Activated T-cell treated with anti-CD3 and anti-CD28 coated beads, Interleukin-2, amount 50 U/mL, for 48 hours (primary cell): Measurements from ENCODE around the gene LMBR1L.

ENCODE experiments used
- DNase-seq, 2 experiments: peaks; one replicate each; pipeline ENCODE4 v3.0.0-alpha.2; 2020

LMBR1L gene

DNA sequence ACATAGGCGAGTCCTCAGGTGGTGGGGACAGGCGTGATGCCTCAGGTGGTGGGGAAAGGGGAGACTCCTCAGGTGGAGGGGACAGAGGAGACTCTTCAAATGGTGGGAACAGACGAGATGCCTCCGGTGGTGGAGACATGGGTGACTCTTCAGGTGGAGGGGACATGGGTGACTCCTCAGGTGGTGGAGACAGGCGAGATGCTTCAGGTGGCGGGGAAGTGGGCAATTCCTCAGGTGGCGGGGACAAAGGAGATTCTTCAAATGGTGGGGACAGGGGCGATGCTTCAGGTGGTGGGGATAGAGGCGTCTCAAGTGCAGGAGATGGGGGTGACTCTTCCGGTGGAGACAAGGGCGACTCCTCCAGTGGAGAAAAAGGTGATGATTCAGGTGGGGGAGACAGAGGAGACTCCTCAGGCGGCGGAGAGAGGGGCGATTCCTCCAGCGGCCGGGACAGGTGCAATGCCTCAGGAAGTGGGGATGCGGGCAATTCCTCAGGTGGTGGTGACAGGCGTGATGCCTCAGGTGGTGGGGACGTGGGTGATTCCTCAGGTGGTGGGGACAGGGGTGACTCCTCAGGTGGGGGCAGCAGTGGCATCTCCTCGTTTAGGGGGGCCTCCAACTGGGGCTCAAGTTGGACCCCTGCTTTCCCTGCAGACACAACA, 58.7 kb downstream of the LMBR1L start:
- no peak for DNase-seq

DNA sequence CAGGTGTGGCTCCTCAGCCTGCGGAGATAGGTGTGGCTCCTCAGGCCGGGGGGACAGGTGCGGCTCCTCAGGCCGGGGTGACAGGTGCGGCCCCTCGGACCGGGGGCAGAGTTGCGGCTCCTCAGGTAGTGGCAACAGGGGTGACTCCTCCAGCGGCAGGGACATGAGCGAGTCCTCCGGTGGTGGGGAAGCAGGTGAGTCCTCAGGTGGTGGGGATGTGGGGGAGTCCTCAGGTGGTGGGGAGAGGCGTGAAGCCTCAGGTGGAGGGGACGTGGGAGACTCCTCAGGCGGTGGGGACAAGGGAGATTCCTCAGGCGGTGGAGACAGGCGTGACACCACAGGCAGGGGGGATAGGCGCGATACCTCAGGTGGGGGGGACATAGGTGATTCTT, 59.3 kb downstream of the LMBR1L start:
- no peak for DNase-seq

DNA sequence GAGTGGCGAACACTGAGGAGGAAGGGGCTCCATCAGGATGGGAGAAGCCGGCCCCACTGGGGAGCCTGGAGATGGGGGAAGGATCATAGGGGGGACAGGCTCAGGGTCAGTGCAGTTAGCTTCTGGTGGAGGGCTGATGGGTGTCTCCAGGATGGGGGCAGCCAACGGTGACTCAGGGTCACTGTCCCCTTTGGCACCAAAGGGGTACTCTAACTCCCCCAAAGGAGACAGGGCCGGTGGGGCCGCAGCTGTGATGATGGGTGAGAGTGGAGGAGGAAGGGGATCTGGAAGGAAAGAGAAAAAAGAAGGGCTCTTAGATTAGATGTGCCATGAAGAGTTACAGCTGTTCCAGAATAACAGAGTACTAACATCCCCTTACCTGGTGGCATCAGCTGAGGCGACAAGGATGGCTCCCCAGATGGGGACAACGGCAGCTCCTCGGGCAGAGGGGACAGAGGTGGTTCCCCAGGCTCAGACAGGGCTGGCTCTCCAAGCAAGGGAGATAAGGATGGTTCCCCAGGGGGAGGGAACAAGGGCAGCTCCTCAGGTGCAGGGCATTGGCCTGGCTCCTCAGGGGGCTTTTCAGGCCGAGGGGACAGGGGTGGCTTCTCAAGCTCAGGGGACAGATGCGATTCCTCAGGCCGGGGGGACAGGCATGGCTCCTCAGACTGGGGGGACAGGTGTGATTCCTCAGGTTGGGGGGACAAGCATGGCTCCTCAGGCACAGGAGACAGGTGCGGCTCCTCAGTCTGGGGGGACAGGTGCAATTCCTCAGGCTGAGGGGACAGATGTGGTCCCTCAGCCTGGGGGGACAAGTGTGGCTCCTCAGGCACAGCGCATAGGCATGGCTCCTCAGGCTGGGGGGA, 59.9 kb downstream of the LMBR1L start:
- no peak for DNase-seq

DNA sequence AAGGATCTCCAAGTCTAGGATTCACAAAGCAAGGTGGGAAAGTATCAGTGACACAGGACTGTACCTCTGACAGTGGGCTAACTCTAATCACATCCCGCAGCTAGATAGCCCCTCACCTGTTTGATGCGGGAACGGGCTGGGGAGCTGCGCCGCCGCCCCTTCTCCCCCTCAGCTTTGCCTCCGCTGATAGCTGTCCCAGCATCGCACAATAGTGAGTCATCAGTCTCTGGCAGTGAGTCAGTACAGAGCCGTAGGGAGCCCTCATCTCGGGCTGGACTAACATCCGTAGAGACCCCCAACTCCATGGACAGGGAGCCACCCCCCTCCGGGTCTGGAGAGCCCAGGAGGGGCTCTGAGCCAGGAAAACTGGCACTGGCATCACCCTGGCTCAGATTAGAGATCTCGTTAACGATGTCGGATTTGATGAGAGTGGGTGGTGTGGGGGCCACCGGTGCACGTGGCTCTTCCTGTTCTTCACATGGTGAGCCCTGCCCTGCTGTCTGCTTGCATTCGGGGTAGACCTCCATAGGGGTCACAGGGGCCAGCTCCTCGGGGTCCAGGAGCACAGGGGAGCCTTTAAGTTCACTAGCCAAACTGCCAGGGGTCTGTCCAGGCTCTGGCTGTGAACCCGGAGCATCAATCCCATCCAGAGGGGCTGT, 61.0 kb downstream of the LMBR1L start:
- DNase-seq: no peak

DNA sequence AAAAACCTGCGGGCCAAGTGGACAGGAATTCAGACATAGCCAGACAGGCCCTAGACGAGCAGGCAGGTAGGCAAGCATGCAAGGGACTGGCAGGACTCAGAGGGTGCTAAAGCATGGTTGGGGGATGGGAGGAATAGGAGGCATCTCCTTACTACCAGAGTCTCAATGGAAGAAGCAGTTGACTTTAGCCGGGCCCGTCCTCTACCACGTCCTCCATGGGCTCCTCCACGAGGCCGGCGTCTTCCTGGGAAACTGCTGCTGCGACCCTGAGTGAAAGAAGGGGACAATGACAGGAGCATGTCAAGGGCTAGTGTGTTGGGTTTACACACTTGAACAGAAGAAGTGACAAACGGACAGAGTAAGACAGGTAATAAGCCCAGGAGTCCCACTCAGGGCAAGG, 61.7 kb downstream of the LMBR1L start:
- DNase-seq: no peak
